HG03097 (cell line): Measurements from ENCODE around the gene GNRH2.
"Not testable (repeated sequence)": the region's sequence is repeated elsewhere in the genome, so short reads cannot be mapped to it uniquely, and the experiment has no call there.

Experiments
- ATAC-seq: cut with Tn5 transposase; IDR thresholded peaks from one replicate; pipeline ENCODE4 v1.9.1; 2021; ENCODE audit not compliant: unreplicated experiment, low FRiP score

Gene GNRH2

GRCh38 chr20:3041854-3042409 lies 1.5 kb upstream of the GNRH2 start:
- ATAC-seq, result no peak

- no peak for ATAC-seq
These were observed 797 bp upstream of the GNRH2 start for GRCh38 chr20:3042625-3043024.

DNA sequence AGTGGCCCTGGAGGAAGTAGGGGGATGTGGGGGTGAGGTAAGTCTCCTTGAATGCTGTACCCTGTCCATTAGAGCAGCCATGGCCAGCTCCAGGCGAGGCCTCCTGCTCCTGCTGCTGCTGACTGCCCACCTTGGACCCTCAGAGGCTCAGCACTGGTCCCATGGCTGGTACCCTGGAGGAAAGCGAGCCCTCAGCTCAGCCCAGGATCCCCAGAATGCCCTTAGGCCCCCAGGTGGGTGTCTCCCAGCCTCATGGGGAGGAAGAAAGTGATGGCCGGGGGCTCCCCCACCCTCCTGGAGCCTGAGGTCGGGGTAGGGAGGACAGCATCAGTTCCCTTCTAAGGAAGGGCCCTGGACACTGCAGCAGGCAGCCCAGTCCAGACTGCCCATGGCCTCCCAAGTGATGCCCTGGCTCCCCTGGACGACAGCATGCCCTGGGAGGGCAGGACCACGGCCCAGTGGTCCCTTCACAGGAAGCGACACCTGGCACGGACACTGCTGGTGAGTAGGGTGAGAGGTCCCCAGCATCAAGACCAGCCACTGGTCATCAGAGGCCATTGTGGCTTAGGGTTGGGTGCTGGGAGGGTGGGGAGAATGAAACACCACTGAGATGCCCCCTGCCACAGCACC lies 1.0 kb downstream of the GNRH2 start:
- ATAC-seq, result no peak

DNA sequence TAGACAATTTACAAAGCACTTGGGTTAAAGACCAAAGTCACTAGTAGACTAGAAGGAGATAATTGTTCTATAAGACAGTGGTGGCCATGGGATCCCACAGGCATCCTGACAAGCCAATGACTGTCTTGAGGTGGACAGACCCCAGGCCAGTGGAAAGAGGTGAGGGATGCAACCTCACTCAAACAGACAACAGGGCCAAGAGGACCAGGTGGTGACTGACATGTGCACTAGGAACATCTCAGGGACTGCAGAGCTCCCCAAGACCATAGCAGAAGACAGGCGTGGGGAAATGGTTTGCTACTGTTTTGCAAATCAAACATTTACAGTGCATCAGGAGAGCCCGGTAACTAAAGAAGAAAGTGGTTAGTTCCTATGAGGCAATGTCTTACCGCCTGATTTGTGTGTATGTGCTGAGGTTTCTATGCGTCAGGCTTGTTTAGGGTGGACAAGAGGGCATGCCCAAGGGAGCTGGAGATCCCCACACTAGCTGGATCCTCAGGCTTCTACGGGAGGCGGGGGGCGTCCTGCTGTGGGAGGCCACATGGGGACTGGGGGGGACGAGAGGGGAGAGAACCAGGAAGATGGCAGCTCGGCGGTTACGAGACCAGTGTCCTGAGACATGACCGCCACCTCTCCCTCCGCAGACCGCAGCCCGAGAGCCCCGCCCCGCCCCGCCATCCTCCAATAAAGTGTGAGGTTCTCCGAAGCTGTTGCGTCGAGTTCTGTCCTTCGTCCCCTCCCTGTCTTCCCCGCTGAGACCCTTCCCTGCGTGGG lies 1.8 kb downstream of the GNRH2 start:
- ATAC-seq, result peak; percentile 28

GRCh38 chr20:3045816-3046676 lies 2.6 kb downstream of the GNRH2 start, which contains the start of gene MRPS26:
MRPS26 (plus strand) TSS chr20:3046052; CDS start chr20:3046069, 17 bp downstream.
- peak; percentile 77 for ATAC-seq

GRCh38 chr20:3046677-3047462 lies 3.4 kb downstream of the GNRH2 start:
- no peak for ATAC-seq

DNA sequence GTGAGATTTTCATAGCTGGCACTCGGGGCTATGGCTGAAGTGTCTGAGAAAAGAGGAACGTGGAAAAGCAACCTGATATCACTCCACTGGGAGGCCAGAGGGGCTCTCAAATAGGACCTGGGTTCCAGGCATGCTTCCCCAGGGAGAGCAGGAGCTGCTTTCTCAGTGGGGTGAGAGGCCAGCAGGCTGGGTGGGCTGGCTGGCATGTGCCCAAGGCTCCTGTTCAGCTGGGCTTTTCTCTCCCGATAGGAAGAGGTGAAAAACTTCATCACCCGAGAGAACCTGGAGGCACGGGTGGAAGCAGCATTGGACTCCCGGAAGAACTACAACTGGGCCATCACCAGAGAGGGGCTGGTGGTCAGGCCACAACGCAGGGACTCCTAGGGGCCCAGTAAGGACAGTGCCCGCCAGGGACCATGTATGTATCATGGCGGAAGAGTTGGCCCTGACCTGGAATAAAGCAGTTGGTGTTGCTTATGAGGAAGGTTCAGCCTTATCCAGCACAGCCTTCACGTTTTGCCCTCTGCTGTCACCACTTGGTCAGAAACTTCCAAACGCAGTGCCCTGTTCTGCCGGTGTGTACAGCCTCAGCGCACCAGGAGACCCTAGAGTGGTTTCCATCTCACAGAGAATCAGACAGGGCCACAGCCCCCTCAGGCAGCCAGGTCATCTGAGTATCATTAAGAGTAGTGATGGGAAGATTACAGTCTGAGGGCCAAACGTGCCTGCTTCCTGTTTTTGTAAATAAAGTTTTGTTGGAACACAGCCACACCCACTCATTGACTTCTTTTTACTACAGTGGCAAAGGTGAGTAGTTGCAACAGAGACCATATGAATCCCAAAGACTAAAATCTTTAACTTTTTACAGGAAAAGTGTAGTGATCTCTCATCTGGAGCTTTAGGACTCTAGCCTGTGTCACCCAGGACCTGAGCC lies 4.3 kb downstream of the GNRH2 start:
- no peak for ATAC-seq

DNA sequence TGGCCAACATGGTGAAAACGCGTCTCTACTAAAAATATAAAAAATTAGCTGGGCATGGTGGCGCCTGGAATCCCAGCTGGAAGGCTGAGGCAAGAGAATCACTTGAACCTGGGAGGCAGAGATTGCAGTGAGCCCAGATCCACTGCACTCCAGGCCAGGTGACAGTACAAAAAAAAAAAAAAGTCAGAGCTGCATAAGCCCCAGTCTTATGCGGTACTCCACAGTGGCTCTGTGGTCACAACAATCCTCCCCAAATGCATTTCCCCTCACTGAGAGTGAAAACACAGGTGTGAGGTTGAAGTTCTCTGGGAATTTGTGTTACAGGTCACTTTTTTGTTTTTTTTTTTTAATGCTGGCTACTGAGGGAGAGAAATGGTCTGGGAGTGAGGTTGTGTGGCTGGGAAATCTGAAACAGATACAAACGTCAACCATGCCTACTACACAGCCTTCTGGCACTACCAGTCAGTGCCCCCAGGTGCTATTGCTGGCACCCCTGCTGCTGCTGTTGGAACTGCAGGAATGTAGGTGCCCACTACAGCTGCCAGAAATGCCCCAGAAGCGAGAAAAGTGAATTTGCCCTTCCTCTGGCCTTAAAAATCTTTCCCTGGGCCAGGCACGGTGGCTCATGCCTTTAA lies 8.1 kb downstream of the GNRH2 start:
- no peak for ATAC-seq

GRCh38 chr20:3059489-3059888 lies 16.1 kb downstream of the GNRH2 start:
- ATAC-seq, result no peak

- not testable (repeated sequence) for ATAC-seq
These were observed 20.7 kb downstream of the GNRH2 start for GRCh38 chr20:3064119-3064518.

- ATAC-seq, result no peak
These were observed 24.0 kb downstream of the GNRH2 start for GRCh38 chr20:3067139-3068014.

DNA sequence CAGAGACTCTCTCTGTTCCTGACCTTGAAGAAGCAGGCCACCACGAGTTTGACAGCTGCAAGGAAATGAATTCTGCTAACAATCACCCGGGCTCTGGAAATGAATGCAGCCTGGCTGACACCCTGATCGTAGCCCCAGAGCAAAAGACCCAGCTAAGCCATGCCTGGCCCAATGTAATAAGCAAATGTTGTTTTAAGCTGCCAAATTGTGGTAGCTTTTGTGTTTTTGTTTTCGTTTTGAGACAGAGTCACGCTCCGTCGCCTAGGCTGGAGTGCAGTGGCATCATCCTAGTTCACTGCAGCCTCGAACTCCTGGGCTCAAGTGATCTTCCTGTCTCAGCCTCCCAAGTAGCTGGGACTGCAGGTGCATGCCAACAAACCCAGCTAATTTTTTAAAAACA lies 24.7 kb downstream of the GNRH2 start:
- ATAC-seq, result no peak

DNA sequence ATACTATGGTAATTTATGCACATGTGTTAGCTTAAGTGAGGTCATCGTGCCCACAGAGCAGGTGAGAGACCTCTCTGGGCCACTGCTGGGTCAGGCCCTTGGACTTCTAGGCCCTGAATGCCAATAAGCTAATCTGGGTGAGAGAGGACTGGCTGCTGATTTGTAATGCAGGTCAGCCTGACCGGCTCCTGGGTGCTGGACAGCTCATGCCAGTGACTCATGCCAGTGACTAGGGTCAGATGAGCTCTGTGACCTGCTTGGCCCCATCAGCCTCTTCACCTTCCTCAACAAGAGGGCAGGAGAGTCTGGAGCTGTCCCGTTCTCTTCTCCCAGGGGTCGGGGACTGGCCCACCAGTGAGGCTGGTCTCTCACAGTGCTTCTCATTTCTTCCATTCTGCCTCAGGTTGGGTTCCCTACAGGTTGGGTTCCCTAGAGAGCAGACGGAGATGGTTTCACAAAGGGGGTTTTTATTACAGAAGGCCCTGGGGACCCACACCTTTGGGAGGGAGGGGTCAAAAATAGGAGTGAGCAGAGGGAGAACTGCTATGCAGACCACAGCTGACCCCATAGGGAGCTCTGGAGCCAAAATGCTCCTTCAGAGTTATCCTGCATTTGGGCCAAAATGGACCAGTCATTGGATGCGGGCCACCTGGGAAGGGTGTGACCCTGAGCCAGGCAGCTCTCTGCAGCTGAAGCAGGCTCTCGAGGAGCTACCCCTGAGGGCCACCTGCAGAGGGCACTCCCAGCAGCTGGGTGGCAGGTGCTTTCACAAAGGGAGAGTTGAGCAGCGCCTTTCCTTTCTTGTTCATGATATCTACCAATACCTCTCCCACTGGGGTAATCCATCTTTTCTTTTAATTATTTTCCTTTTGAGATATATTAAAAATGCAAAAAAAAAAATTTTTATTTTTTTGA lies 25.8 kb downstream of the GNRH2 start:
- no peak for ATAC-seq

DNA sequence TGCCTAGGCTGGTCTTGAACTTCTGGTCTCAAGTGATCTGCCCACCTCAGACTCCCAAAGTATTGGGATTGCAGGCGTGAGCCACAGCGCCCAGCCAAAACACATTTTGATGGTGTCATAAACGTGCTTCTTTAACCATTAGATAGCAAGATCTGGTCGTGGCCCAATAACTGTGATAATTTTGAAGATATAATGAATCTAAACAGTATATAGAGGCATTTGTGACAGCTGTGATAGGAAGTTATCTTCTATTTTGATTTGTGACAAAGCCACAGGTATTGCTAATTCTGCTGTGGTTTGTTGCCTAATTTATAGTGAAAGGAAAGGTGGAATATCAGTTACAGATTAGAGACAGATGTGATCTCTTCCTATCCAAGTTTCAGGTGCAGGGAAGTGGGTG lies 27.3 kb downstream of the GNRH2 start:
- ATAC-seq, result no peak

GRCh38 chr20:3071266-3071609 lies 27.8 kb downstream of the GNRH2 start:
- no peak for ATAC-seq

GRCh38 chr20:3071610-3072529 lies 28.4 kb downstream of the GNRH2 start, which contains the start of gene OXT:
OXT (plus strand) TSS chr20:3071620; CDS start chr20:3071656, 36 bp downstream.
- no peak for ATAC-seq
